Activated CD8-positive, alpha-beta memory T cell treated with anti-CD3 and anti-CD28 coated beads for 4 hours (primary cell): Measurements from ENCODE around the gene SHC2.
"Not testable (repeated sequence)": the region's sequence is repeated elsewhere in the genome, so short reads cannot be mapped to it uniquely, and the experiment has no call there.

ENCODE experiments used
- DNase-seq, 2 donors: peaks; one replicate each; pipeline ENCODE4 v3.0.0-alpha.2; 2020; ENCODE audit warnings: low read depth in 2 of 2

SHC2 gene

DNA sequence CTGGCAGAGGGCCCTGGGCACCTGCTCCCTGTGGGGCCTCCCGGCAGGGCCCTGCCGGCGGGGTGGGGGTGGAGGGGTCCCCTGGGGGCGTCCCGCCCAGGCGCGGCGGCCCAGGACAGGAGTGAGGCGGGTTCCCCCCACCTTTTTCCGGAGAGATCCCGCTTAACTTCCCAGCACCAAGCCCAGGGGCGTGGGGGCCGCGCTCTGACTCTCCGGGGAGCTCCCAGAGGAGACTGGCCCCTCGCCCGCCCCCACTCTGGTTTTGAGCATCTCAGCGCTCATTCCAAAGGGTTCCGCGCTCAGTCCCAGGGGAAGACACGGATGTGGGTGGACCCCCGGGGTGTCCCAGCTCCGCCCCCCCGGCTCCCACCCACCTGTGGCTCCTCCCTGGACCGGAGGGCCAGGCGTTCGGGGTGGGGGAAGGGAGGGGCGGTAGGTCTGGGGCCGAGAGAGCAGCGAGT, 52.4 kb downstream of the SHC2 start:
- DNase-seq = no peak

DNA sequence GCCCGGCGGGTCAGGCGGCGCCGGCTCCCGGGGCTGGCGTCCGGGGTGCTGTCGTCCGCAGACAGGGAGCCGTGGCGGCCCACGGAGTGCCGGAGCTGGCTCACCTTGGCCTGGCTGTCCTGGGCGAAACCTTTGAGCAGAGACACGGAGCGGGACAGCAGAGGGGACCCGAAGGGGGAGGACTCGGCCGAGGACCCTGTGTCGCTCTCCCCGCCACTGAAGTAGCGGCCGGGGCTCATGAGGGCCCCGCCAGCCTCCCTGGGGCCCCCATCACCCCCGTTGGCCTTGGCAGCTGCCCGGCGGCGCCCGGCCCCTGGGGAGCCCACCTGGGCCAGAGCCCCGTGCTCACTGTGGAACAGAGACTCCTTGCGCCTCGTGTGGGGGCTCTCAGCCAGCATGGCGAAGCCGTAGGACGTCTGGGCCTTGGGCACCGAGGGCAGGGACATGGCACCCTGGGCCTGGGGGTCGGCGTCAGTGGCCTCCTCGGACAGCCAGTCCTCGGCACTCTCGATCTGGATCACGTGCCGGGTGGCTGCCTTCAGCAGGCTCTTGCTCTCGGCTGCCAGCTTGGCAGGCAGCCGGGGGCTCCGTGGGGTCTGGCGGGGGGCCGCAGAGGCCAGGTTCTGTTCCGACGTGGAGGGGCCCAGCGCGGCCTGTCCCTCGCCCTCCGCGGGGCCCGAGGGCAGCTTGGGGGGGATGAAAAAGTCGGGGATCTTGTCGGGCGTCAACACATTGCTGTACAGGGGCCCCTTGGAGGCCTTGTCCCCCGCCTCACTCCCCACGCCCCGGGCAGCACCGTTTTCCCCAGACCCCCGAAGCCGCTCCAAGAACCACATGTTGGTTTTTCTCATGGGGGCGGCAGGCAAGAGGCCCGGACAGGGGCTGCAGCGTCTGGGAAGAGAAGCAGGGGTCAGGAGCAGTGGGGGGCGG, 53.1 kb downstream of the SHC2 start:
- DNase-seq = no peak

DNA sequence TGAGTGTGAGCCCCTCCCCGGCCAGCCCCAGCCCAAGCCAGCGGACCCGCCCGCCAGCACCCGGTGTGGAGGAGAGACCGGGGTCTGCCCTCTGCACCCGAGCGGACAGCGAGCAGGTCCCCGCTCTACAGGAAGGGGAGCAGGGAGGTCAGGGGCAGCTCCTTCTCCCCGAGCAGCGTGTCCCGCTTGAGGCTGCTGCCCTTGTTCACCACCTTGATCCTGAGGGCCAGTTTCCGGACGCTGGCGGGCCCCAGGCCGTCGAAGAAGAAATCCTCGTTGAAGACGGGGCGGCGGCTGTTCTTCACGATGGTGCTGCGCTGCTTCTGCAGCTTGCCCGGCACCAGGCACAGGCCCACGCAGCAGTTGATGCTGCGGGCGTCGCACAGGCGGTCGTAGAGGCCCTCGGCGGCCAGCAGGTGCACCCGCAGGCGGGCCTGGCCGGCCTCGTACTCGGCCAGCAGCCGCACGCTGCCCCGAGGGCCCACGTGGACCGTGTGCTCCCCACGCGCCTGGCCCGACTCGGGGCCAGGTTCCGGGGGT, 53.8 kb downstream of the SHC2 start:
- DNase-seq = no peak

DNA sequence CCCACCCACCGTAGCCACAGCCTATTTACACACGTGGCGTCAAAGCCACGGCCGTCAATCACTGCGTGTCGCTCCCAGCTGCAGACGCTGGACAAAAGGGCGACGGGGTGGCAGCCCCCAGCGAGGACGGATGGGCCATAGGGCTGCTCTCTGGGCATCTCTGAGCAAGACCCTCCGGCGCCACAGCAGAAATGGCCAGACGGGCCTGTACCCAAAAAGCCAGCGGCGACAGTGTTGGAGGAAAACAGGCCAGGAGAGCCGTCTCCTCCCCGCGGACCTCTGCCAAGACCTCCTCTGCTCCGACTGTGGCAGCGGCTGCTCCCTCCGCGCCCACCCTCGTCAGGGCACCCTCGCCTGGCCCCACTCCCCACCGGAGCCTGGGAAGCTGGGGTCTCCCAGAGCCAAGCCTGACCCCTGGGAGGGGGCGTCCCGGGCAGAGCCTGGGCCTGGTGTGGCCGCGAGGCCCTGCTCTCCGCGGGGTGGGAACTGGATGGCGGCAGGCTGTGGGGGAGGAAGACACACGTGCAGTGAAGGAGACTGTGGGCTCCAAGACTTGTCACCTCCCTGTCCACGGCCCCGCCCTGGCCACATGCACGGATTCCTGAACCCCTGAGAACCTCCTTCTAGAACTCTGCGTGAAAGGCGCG, 54.6 kb downstream of the SHC2 start:
- DNase-seq = no peak

DNA sequence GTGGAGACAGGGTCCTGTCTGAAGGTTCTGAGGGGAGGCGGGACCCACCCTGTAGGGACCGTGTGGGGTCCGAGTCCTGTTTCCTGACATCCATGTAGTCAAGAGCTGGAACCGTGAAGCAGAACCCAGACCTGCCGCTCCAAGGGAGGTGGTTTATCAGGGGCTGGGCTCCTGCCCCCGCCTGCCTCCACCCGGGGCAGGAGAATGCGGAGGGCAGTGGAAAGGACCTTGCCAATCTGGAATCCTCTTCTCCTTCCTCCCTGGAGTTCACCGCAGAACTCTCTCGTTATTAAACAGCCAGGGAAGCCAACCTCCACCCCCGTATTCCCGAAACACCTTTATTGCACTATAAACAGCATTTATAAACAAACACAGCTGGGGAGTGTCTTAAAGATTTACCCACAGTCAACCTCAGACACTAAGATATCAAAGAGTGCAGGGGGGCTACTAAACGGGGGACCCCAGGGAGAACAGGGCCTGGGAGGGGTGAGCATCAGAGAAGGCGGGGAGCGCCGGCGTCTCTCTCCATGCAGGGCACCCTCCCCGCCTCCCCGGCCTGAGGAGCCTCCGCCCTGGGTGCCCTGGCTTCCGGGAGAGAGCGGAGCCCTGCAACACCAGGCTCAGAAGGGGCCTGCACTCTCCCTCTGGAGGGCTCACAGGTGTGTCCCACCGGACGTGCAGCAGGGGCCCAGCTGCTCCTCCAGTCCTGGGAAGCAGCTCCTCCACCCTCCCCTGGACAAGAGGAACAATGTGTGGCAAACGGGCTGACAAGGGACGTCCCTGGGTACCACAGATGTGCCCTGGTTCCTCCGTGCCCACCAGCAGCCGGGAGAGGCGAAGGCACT, 55.5 kb downstream of the SHC2 start:
- DNase-seq = no peak

DNA sequence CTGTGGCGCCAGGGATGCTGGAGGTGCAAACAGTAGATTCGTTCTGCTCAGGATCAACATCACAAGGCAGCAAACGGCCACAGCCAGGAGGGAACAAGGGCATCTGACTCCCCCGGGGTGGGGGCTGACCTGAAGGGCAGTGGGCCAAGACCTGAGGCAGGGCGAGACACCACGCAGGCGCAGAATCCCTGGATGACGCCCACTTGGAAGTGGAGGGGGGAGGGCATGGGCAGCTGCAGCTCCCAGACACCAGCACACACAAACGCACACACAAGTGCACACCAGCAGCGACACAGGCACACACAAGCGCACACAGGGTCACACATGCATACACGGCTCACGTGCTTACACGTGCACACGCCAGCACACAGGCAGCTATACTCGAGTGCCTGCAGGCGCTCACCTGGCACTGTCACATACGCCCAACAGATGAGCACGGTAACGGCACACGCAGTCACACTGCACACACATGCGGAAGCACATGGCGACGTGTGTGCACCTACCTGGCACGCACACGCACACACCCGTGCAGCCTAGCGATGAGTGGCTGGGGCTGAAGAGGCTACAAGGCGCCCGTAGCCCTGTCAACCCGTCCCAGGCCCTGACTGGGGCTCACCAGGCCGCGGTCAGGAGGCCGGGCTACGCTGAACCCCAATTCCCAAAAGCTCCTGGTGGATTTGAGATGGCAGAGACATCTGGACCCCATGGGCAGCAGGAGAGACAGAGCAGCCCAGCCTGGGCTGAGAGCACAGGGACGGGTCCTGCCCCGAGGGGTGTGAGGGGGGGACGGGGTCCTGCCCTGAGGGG, 57.4 kb downstream of the SHC2 start:
- no peak for DNase-seq

DNA sequence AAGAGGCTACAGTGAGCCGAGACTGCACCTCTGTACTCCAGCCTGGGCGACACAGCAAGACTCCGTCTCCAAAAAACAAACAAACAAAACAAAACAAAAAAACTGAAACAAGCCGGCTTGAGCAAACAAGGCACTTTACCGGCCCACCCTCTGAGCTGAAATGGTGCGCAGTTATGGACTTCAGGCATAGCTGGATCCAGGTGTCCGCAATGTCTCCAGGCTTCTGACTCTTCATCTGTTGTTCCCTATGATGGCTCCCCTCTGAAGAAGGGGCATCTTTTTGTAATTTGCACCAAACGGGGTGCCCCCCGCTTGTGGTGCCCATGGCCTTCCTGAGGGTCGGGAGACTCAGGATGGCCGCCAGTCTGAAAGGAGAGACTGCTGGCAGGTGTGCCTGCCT, 58.0 kb downstream of the SHC2 start:
- no peak for DNase-seq

DNA sequence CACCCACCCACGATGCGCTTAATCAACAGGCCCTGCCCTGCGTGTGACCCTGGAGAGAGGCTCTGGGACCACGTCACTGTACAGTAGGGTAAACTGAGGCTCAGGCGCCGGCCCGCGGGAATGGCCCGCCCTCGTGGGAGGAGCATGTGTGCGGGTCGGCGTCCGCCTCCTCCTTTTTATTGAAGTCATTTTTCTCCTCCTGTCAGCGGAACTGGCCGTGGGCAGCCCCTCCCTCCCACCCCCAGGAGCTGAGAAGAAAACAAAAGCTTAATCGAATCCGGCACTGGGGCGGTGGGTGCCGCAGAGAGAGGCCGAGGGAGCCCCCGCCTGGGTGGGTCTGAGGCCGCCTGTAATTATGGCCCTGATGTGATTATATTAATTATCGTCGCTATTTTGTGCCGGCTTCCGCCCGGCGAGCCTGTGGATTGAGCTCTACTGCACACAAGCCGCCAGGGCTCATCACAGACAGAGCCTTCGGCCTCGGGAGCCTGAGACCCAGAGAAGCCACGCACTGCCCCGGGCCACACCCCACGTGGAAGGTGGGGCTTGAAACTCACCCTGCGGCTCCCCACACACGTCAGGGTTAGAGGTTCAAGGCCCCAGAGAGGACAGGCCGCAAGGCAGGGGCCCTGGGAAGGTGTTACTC, 58.8 kb downstream of the SHC2 start:
- DNase-seq = no peak

DNA sequence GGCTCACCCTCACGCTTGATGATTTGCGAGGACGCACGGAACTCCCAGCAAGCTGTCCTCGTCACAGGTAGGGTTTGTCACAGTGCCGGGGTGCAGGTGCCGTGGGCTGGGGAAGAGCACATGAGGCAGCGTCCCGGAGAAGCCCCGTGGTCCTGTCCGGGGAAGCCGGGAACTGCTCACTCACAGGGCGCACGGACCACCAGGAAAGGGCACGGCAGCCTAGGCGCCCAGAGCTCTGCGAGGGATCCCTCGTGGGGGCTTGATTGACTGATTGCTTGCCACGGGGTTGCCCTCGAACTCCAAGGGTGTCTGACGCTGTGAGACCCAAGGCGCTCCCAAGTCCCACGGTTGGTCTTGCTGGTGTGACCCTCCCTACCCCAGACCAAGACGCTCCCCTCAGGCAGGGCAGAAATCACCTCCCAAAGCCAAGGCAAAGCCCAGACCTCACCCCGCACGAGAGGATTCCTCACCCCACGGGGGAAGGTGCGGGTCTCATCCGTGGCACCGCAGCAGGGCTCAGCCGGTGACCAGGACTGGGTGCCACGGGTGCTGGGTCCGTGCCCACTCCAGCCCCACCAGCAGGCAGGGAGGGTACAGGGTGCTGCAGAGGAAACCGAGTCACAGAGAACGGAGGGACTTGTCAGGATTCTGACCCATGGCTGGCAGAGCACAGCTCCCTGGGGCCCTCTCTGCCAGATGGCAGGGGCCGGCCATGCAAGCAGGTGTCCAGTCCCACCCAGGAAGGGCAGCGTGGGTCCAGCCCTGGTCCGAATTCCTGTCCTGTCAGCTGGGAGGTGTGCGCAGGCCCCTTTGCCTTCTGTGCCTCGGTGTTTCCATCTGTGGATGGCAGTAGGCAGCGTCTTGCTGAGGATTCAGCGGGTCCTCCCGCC, 59.6 kb downstream of the SHC2 start:
- DNase-seq = no peak

DNA sequence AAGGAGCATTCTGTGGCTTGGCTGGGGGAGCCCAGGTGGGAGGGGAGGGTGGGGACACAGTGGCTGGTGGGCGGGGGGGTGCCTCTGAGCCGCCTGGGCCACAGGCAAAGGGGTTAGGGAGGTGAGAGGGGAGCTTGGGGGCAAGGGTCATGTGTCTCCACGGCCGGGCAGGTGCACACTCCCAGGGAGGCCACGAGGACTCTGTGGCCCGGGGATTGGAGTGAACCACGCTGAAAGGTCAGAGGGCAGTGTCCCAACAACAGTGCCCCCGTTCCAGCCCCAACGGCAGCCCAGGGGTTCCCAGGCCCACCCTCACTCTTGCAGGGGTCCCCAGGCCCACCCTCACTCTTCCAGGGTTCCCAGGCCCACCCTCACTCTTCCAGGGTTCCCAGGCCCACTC, 61.5 kb downstream of the SHC2 start:
- no peak for DNase-seq

DNA sequence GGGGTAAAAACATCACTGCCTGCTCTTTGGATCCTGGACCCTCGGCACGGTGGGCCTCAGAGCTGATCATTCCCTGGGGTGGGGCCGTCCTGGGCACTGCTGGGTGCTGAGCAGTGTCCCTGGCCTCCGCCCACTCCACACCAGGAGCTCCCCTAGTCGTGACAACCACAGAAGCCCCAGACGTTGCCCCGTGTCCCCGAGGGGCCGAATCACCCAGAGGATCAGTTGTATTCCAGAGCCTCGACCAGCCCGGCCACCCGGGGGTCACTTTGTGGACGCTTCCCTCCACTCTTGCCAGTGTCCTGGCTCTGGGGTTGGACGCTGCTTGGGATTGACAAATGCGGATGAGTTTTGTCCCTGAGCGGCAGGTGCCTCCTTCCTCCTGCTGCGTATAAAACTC, 62.1 kb downstream of the SHC2 start:
- no peak for DNase-seq

DNA sequence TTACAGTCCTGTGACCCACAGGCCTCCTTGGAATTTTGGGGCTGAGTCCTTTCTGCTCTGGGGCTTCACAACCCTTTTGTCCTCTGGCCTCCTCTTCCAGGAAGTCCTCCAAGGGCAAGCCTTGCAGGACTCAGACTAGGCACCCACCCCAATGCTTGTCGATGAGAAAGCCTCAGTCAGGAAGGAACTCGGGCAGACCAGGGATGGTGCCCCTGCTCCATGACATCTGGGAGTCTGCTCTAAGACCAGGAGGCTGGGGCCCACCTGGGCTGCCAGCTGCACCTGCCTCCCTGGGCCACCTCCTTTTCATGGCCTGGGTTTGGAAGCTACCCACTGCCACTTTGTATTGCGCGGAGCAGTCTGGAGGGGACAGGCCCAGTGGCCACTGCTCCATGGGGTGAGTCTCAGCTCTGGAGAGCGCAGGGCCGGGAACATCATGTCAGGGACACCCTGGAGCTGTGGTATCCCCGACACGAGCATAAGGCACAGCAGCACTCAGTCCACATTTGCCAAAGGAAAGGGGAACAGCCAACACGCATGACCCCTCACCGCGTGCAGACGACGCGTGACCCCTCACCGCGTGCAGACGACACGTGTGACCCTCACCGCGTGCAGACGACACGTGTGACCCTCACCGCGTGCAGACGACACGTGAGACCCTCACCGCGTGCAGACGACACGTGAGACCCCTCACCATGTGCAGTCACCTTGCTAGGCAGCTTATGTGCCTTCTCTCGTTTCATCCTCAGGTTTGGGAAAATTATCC, 62.7 kb downstream of the SHC2 start:
- DNase-seq = no peak

DNA sequence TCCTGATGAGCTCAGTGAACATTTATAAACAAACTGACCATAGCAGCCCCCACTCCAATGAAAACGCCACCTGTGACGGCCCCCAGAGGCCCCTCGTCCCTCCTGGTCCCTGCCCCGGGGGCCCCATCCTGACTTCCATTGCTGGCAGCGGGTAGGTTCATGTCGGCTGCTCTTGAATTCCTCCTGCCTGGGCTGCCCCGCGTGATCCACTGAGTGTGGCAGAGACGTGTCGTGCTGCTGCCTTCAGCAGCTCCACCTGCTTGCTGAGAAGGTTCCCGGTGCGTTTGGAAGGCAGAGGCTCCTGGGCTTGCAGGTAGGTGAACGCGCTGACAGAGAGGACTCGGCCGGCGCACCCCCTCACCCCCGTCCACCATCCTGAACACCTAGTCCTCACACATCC, 63.5 kb downstream of the SHC2 start:
- no peak for DNase-seq

DNA sequence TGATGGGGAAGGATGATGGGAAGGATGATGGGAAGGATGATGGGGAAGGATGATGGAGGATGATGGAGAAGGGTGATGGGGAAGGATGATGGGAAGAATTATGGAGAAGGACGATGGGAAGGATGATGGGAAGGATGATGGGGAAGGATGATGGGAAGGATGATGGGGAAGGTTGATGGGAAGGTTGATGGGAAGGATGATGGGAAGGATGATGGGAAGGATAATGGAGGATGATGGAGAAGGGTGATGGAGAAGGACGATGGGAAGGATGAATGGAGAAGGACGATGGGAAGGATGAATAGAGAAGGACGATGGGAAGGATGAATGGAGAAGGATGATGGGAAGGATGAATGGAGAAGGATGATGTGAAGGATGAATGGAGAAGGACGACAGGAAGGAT, 65.4 kb downstream of the SHC2 start:
- DNase-seq = no peak

DNA sequence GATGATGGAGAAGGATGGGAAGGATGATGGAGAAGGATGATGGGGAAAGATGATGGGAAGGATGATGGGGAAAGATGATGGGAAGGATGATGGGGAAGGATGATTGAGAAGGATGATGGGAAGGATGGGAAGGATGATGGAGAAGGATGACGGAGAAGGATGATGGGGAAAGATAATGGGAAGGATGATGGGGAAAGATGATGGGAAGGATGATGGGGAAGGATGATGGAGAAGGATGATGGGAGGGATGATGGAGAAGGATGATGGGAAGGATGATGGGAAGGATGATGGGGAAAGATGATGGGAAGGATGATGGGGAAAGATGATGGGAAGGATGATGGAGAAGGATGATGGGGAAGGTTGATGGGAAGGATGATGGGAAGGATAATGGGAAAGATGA, 66.0 kb downstream of the SHC2 start:
- DNase-seq = not testable (repeated sequence)

DNA sequence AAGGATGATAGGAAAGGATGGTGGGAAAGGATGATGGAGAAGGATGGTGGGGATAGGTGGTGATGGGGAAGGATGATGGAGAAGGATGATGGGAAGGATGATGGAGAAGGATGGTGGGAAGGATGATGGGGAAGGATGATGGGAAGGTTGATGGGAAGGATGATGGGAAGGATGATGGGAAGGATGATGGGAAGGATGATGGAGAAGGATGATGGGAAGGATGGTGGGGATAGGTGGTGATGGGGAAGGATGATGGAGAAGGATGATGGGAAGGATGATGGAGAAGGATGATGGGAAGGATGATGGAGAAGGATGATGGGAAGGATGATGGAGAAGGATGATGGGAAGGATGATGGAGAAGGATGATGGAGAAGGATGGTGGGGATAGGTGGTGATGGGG, 67.3 kb downstream of the SHC2 start:
- not testable (repeated sequence) for DNase-seq

DNA sequence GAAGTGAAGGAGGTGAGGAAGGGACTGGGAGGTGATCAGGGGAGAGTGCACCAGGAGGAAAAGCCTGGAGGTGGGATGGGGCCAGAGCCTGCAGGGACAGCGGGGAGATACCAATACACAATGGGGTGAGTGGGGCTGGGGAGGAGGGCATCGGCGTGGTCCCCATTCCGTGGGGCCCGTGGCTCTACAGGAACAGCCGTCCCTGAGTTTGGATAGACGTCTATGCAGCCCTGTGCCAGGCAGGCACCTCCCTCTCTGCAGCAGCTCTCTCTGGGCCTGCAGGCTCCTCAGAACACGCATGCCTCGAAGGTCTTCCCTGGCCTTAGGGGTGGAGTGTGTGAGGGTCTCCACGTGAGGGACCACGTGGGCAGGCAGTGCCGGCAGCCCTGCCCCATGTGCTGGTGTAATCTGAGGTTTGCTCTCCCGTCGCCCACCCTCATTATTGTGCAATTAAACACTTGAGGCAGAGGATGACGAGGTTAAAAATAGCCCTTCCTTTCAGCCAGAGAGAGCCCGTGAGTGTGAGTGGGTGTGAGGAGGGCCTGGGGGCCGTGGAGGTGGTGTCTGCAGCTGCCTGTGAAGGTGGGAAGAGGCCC, 68.4 kb downstream of the SHC2 start:
- no peak for DNase-seq

DNA sequence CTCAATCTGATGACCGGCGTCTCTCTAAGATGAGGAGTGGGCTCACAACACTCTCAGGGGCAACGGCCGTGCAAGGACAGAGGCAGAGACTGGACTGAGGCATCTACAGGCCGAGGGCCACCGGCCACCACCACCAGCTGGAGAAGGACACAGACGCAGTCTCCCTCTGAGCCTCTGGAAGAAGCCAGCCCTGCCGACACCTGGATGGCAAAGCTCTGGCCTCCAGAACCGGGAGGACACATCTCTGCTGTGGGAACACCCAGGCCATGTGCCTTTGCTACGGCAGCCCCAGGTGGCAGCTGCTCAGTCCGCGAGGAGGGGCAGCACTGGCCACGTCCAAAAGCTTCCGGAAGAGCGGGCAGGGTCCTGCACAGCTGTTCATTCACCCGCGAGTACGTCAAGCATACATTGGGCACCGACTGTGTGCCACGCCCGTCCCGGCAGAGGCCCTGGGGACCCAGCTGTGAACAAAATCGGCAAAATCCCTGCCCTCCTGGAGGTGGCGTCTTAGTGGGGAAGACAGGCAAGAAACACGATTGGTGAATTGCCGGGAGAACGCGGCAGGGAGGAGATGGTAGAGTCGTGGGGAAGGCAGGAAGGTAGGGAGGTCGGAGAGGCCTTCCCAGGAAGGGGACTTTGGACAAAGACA, 69.0 kb downstream of the SHC2 start:
- DNase-seq = no peak
